ENCODE results near the gene SFTA2.
A peak's percentile ranks its signal among the peaks of the same experiment; 100 is the strongest.

The SFTA2 gene

DNA sequence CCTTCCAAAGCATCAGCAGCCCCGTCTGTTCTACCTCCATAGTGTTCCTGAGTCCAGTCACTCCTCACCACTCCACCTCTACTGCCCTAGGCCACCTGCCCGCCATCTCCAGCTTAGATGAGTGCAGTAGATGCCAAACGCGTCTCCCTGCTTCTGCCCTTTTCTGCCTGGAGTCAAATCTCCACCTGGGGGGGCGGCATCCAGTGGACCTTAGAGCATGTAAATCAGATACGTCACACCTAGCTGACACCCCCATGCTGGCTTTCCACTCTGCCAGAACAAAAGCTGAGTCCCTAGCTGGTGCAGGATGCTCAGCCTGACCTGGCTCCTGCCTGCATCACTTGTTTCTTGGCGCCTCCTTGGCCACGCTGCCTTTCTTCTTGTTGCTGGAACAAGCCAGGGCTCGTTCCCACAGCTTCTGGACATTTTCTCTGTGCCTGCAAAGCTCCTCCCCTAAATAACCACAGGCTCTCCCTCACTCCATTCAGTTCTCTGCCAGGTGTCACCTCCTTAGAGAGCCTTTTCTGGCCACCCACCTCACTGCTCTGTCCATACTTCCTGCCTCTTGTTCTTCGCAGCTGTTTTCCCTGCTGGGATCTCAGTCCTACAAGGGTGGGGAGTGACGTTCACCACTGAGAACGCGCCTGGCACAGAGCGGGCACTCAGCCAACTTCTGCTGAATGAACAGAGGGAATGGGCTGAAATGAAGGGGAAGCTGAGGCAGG lies 41.9 kb downstream of the SFTA2 start:
- DNase-seq, result peak; percentile 93

DNA sequence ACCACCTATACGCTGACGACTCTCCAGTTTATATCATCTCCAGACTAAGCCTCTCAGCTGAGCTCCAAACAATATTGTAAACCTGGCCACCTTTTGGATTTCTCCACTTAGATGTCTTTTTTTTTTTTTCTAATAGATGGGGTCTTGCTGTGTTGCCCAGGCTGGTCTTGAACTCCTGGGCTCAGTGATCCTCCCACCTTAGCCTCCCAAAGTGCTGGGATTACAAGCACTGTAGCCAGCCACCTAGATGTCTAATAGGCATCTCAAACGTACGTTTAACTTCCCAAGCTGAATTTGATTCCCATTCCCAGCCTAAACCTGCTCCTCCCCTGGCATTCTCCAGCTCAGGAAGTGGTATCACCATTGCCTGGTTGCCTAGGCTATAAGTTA lies 42.5 kb downstream of the SFTA2 start:
- DNase-seq, result no peak

DNA sequence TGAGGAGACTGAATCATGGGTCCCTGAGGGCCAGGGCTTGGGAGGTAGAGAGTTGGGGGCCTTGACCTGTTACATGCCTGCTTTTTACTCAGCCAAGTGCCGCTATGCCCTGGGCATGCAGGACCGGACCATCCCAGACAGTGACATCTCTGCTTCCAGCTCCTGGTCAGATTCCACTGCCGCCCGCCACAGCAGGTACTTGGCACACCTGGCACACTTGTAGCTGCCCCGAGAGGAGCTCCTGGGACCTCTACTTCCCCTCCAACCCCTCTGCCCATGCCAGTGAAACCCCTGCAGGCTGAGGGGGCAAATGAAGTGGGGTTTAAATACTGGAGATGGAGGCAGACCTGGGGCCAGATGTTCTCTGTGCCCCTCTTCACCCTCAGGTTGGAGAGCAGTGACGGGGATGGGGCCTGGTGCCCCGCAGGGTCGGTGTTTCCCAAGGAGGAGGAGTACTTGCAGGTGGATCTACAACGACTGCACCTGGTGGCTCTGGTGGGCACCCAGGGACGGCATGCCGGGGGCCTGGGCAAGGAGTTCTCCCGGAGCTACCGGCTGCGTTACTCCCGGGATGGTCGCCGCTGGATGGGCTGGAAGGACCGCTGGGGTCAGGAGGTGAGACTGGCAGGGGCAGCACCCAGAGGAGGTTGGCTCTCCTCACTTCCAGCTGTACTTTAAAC lies 43.0 kb downstream of the SFTA2 start:
- no peak for DNase-seq

DNA sequence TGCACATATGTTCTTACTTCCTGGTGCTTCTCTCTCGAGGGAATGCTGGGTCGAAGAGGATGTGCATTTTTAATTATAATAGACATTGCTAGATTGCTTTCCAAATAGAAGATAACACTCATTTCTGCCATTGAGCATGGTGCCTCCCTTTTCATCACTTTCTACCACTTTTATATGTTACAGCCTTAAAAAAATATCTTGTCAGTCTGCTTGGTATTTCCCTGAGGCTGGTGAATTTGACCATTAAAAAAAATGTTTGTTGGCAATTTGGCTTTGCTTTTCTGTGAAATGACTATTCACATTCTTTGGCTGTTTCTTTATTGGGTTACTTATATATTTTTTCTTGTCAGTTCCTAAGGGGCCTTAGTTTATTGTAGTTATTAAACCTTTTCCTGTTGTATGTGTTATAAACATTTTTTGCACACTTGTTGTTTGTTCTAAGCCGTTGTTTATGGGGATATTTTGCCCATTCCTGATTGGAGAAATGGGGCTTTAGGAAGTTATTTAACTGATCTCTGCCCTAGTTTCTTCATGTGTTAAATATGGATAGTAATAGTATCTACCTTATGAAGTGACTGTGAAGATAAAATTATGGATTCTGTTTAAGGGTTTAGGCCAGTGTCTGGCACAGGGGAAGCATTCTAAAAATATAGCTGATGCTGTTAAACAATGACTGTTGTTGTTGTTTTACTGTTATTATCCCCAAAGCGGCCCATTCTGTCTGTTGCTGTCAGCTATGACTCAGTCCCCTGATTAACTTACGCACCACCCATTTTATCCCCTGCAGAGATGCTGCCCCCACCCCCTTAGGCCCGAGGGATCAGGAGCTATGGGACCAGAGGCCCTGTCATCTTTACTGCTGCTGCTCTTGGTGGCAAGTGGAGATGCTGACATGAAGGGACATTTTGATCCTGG lies 43.8 kb downstream of the SFTA2 start:
- no peak for DNase-seq

DNA sequence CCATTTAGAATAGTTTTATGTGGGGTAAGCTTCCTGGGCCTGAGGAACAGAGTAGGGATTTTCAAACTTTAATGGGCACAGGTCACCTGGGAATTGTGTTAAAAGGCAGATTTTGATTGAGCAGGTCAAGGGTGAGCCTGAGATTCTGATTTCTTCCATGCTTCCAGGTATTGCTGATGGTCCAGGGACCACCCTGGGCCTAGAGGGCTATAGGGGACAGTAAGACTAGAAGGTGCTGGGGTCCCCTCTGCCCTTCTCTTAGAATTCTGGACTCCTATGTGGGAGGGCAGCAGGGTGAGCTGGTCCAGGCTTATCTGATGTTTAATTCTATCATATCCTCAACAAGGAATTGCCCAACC lies 45.1 kb downstream of the SFTA2 start:
- DNase-seq, result no peak

DNA sequence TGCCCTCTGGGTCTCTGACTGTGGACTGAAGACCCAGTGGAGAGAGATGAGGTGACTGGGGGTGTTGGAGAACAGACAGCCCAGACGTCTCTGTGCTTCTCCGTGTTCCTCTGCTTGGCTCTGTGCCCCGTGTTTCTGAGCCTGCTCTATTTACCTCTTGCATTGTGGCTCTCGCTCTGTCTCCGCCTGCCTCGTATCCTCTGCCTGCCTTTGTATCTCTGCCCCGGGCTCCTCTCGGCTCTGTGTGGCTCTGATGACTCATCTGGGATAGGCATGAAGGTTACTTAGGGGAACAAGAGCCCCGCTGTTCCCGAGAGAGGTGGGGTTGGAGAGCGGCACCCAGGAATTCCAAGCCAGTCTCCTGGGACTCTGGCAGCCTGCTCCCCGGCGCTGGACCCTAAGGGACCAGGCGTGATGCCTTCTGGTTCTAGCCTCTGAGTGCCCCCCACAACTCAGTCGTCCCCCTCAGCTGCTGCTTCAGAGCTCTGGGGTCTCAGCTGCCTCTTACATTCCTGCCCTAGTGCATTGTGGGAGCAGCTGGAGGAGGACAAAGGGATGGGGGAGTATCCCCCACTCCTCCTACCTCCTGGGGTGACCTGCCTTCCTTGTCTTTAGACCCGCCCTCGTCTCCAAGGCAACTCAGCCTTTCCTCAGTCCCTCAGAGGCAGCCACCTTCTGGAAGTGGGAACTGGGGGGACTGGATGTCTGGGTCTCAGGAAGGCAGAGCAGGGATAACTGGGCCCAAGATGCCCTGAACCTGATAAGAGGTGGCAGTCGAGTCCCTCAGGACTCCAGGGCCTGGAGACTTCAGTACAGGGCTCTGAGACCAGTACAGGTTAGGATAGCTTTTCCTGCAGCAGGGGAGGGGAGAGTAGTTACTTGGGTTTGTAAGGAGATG lies 45.7 kb downstream of the SFTA2 start:
- DNase-seq, result peak; percentile 86

DNA sequence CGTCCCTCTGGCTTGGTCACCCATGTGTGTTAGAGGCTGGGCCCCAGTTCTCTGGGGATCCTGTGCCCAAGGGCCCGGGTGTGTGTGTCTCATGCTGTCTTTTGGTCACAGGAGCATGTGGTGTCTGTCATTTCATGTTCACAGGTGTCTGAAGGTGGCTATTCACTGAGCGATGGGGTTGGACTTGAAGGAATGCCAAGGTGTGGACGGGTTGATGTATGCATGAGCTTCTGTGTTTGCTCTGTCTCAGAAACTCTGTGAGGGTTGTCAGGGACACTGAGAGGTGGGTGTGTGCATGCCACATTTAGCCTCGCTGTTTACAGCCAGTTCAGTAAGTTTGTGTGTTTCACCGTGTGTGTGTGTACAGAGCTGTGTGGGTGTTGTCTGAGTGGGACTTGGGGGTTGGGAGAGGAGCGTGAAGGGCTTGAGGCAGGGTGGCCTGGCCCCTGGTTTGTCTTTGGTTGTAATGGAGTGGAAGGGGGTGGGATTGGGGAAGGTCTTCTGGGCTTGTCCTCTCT lies 46.4 kb downstream of the SFTA2 start:
- peak; percentile 18 for DNase-seq

DNA sequence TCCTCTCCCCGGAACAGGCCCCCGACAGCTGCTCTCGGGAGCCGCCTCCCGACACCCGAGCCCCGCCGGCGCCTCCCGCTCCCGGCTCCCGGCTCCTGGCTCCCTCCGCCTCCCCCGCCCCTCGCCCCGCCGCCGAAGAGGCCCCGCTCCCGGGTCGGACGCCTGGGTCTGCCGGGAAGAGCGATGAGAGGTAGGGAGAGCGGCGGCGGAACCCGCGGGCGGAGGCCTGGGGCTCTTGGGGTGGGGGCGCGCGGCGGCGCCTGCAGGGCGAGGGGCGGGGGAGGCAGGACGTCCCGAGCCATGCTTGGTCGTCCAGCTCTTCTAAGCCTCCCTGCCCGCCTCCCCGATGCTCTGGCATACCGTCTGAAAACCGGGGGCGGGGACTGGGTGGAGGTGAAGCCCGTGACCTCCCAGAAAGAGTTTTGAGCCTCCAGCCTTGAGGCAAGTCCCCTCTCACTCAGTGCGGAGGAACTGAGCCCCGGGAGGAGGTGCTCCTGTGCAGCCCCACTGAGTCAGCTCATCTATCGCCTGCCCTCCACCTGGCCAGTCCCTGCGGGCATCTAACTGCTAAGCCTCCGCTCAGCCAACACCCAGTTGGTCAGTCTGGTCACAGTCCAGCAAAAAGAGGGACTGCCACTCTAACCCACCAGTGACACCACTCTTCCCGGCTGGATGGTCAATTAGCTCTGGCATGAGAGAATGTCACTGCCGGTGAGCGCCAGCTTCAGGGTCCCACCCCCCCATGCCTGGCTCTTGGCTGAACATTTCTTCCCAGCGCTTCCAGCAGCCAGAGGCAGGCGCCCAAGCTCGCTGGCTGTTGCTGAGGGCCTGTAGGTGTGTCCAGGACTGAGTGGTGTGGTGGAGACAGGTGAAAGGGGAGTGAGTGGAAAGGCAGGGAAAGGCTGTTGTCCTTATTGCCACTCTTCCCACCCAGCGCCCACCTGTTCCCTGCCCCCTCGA lies 47.2 kb downstream of the SFTA2 start:
- DNase-seq, result no peak

DNA sequence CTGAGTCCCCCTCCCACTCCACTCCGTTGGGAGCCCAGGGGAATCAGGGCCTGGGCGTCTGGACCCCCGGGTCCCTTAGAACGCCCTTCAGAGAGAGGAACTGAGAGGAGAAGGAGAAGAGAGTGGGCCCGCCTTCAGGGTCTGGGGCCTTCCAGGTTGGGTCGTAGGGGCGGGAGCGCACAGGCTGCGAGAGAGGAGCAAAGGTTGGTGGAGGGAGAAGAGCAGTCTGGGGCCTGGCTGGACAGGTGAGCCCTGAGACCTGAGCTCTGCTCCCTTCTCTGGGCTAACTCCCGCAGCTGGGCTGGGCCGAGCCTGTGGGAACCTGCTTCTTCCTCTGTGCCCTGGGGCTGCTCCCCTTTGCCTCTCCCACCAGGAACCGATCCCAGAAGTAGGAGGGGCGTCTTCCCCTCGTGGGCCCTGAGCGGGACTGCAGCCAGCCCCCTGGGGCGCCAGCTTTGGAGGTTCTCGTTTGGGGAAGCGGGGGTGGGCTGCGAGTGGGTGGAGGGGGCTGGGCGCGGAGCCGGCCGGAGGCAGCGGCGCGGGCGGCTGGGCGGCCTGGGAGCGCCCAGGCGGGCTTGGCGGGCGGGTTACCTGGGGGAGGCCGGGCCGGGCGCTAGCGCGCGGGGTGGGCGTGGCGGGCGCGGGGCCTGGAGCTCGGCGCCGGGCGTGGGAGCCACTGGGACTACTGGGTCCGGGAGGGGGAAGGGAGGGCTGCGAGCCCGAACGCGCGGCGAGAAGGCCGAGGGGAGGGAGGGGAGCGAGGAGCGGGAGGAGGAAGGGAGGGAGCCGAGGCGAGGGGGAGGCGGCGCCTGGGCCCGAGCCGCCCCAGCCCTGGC lies 48.1 kb downstream of the SFTA2 start, which contains the start of gene DDR1:
Gene DDR1, plus strand, starts transcription at position 835 of the 836 bp plus-strand sequence. CDS start 4,211 bp downstream, outside the sequence.
- peak; percentile 13 for DNase-seq

DNA sequence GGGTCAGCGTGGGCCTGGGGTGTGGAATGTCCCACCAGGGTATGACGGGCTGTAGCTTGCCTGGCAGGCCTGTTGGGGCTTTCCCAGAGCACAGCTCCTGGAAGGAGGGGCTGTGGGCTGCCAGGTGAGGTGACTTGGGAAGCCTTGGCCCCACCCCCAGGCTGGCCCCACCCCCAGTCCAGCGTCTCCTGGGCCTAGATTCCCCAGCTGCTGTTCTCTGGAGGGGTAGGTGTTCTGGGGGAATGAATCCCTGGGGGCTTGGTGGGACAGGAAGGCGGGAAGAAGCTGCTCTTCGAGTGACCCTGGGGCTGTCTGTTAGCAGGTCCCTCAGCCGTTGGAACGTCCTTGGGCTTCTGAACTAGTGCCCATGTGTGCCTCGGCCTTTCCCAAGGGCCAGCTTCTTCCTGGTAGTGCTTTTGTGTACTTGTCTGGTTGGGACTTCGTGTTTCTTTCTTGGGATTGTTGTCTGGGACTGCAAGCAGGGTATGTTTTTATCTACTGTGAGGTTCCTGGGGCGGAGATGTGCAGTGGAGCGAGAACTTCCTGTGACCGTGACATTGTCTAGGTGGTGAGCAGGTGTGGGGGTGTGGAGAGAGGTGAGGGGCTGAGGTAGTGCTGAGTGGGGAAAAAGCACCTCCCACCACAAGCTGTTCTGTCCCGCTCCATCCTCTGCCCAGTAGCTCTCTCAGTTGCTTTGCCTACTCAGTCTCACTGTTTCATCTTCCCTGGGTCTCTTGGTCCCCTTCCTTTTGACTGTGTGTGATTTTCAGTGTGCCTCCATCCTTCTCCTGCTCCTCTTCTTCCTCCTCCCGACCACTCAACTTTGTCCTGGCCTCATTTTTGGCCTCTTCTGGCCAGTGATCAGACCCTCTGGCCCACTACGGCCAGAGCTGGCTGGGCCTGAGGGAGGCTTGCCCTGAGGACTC lies 48.9 kb downstream of the SFTA2 start:
- DNase-seq, result peak; percentile 77

DNA sequence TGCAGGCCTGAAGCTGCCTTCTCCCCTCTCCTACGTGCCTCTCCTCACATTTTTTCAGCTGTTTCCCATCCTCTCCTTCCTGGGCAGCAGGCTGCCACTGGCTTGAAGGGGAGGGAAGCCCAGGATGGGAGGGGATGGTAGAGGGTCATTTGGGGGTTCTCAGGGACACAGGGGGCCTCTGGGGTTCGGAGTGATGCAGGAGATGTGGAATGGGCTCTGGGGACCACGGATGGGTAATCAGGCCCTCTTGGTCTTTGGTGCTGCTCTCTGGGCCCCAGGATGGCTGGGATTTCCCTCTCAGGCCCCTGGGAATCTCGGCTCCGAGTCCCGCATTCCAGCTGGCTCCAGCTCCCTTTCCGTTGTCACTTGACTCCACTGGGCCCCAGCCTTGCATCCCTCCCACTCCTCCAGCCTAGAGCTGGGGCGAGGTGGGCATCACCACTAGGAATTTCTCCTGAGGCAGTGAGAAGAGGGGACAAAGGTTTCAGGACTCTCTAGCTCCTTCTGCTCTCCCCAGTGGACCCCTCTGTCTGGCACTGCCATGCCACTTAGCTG lies 49.7 kb downstream of the SFTA2 start:
- no peak for DNase-seq

DNA sequence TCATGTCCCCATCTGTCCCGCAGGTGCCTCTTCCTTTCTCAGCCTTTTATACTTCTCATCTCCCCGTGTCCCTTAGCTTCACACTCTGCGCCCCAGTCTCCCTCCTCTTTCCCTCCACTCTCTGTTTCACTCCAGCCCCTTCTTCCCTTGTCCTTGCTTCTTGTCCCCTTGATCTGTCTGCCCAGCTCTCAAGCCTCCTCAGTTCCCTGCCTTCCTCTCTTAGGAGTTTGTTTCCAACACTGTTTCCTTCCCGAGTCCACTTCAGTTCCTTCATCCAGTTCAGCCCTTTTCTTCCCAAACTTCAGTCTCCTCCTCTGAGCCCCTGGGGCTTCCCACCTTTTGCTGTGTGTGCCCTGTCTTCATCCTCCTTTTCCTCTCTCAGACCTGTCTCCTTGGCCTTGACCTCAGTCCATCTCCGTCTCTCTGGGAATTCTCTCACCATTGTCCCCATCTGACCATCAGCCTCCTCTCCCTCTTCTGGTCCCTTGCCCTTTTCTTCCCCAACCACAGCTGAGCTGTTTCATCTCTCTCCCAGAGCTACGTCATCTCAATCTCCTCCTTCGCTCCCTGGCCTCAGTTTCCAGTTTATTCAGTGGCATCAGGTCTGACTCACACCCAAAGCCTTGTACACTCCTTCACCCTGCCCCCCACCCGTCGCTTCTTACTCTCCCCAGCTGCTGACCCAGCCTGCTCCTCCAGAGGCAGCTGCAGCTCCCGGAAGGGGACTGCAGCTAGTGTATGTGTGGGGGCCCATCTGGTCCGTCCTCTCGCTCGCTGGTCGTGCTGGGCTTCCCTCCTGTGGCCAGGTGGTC lies 50.4 kb downstream of the SFTA2 start:
- DNase-seq, result no peak

Data from DMS79 (cell line).